ENCODE measurements around the gene PEF1. TPM values are rescaled to one million over a fixed set of nuclear protein-coding genes. Genes with fewer than 3 reads are reported as not detected.

Gene PEF1
- total and polyA plus RNA-seq, 2 donors, result 39.2 to 90.4 TPM

DNA sequence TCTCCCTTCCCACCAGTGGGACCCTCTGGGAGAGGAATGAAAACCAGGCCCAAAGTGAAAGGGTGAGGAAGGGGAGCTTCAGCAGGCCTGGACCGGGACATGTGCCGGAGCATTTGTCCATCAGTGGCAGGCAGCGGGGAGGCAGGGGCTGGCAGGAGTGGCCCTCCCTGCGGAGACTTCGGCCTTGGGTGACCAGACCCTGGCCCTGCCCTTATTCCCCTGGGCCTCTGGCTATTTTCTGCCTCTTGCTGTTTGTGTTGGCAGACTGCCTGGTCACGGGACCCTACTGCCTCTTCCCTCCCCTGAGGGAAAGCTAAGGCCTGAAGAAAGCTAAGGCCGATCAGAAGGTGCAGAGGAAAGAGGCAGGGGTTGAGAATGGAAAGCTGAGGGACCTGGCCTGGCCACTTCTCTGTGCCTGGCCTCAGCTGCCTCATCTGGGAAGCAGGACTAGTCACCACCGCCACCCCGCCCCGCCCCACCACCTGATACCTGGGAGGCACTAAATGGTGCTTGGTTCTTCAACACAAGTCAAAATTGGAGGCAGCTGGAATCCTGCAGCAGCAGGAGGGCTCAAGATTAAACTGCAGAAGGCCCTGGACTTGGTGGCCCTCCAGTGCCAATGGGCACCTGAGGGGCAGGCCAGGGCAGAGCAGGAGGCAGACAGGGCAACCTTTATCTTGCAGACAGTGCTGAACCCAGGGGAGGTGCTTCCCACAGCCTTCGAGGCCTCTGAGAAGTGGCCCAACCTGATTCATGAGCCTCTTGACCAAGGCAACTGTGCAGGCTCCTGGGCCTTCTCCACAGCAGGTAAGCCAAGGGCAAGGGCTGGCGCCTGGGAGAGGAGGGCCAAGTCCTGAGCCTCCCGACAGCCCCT, 60.4 kb downstream of the PEF1 start:
- Histone ChIP-seq H3K4me3 (ENCODE audit: low read depth, low read length) (no peak overlapping the region), H3K27ac (ENCODE audit: low read depth) (no peak overlapping the region), H3K4me1 (ENCODE audit: insufficient read depth) (no peaks in the 10 kb centered on the region), H3K36me3 (ENCODE audit: insufficient read depth) (no peaks in the 10 kb centered on the region)
- 51% methylated on average over 13 of the region's 13 CpGs for WGBS
- DNase-seq (ENCODE audit: extremely low spot score), result no peak

DNA sequence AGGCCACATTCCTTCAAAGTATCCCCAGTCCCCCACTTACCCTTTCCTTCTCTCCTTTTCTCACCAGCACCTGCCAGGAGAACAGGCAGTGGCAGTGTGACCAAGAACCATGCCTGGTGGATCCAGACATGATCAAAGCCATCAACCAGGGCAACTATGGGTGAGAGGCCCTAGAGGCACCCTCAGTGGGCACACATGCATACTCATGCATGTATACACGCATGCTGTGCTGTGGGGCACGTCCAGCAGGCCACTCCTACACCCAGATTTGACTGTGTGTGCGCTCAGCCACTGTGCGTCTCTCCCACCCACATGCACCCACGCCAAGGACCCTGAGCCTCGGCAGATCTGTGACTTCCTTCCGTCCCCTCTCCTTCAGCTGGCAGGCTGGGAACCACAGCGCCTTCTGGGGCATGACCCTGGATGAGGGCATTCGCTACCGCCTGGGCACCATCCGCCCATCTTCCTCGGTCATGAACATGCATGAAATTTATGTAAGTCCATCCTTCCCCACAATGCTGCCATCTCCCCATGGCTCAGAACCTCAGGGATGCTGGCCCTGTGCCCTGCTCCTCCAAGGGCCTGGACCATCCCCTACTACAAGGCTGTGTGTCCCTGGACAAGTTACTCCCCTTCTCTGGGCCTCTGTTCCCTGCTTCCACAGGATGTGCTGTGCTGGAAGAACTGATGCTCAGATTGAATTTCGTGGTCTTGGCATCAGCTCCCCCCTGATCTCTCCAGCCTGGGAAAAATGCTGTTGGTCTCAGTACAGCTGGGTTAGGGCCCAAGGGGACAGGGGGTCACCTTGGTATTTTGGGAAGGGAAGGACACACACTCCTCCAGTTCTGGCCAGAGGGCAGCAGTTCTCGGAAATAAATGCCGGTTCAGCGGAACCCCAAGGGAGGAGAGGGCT, 61.3 kb downstream of the PEF1 start:
- 69% methylated on average over 16 of the region's 16 CpGs for WGBS

DNA sequence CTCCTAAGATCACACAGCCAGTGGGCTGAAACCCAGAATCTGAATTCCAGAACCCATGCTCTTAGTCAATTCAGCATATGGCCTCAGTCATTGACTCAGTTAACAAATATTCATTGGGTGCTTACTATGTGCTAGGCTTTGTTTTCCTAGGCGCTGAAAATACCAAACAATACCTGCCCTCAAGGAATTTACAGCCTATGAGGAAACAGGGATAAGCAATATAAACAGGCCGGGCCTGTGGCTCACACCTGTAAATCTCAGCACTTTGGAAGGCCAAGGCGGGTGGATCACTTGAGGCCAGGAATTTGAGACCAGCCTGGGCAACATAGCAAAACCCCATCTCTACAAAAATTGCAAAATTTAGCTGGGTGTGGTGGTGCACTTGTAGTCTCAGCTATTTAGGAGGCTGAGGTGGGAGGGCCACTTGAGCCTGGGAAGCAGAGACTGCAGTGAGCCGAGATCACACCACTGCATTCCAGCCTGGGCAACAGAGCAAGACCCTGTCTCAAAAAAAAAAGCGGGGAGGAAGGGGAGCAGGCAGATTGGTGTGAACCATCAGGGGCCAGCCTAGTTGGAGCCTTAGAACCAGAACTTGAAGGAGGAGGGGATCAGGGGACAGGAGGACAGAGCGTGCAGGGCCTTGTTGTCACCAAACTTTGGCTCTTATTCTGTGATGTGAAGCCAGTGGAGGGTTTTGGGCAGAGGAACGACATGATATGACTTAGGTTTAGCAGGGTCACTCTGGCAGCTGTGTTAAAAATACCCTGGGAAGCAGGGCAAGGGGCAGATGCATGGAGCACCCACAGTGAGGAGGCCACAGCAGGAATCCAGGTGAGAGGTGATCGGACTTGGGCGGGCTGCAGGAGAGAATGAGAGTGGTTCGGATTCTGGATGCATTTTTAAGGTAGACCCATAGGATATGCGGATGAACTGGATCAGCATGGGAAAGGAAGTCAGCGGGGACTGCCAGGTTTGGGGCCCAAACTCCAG, 62.6 kb downstream of the PEF1 start:
- DNase-seq (ENCODE audit: extremely low spot score), result no peak
- Histone ChIP-seq H3K36me3 (ENCODE audit: insufficient read depth) (no peaks in the 10 kb centered on the region), H3K27ac (ENCODE audit: low read depth) (no peak overlapping the region), H3K4me1 (ENCODE audit: insufficient read depth) (no peaks in the 10 kb centered on the region), H3K4me3 (ENCODE audit: low read depth, low read length) (no peak overlapping the region)
- 78% methylated on average over 12 of the region's 12 CpGs for WGBS

More for the DNA sequence above, 61.3 kb downstream of the PEF1 start:
- no peak overlapping the region for H3K4me3 ChIP-seq (ENCODE audit: low read depth, low read length)
- no peak for DNase-seq (ENCODE audit: extremely low spot score)
- no peak overlapping the region for H3K27ac ChIP-seq (ENCODE audit: low read depth)
- no peaks in the 10 kb centered on the region for H3K36me3 ChIP-seq (ENCODE audit: insufficient read depth)
- H3K4me1 ChIP-seq (ENCODE audit: insufficient read depth), result no peaks in the 10 kb centered on the region

DNA sequence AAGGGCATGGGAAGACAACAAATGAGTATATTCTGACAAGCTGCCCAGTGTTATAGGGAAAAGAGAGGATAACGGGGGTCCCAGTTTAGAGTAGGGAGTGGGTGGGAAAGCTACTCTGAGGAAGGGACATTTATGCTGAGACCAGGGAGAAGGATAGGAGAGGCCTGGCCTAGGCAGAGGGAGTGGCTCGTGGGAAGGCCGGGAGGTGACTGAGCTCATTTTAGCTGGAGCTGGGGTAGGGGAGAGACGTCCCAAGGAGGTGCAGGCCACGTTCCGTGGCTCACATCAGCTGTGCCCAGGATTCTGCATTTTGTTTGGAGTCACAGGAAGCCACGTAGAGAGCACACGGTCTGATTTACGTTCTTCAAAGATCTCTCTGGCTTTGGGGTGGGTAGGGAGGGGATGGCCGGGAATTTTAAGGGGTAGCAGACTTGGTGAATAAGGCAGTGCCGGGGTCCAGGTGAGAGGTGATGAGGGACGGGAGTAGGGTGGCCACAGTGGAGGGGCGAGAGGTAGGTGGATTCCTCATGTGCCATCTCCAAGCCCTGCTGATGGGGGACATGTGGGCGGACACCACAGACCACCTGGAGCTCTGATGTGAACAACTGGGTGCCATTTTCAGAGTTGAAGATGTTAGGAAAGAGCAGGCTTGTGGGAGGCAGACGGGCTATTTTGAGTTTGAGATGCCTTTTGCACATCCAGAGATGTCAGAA, 63.6 kb downstream of the PEF1 start:
- Histone ChIP-seq H3K36me3 (ENCODE audit: insufficient read depth) (no peaks in the 10 kb centered on the region), H3K4me3 (ENCODE audit: low read depth, low read length) (no peak overlapping the region), H3K4me1 (ENCODE audit: insufficient read depth) (no peaks in the 10 kb centered on the region), H3K27ac (ENCODE audit: low read depth) (no peak overlapping the region)
- DNase-seq (ENCODE audit: extremely low spot score), result no peak
- 56% methylated on average over 15 of the region's 15 CpGs for WGBS

- Histone ChIP-seq H3K4me3 (ENCODE audit: low read depth, low read length) (no peak overlapping the region), H3K4me1 (ENCODE audit: insufficient read depth) (no peaks in the 10 kb centered on the region), H3K36me3 (ENCODE audit: insufficient read depth) (no peaks in the 10 kb centered on the region), H3K27ac (ENCODE audit: low read depth) (no peak overlapping the region)
- WGBS, result 27% methylated on average over 5 of the region's 5 CpGs
- no peak for DNase-seq (ENCODE audit: extremely low spot score)
These were observed 64.2 kb downstream of the PEF1 start for GRCh38 chr1:31580513-31580870.

Other genes with a start within 250 kb of the PEF1 start
- 8.9 TPM for gene SERINC2, start 231.7 kb downstream of the PEF1 start, total RNA-seq
- 43.3 TPM for gene SERINC2, start 231.7 kb downstream of the PEF1 start, polyA plus RNA-seq
- 94.1 TPM for gene TINAGL1, start 68.4 kb downstream of the PEF1 start, total RNA-seq
- 155 TPM for gene TINAGL1, start 68.4 kb downstream of the PEF1 start, polyA plus RNA-seq
- gene HCRTR1, start 27.2 kb downstream of the PEF1 start, total RNA-seq, result 0.21 TPM
- gene HCRTR1, start 27.2 kb downstream of the PEF1 start, polyA plus RNA-seq, result 0.09 TPM
- 217 TPM for gene COL16A1, start 59.1 kb upstream of the PEF1 start, total RNA-seq
- 166 TPM for gene COL16A1, start 59.1 kb upstream of the PEF1 start, polyA plus RNA-seq
- 13.4 TPM for gene ADGRB2, start 119.5 kb upstream of the PEF1 start, total RNA-seq
- 6.1 TPM for gene ADGRB2, start 119.5 kb upstream of the PEF1 start, polyA plus RNA-seq
- 0.90 TPM for gene SPOCD1, start 171.1 kb upstream of the PEF1 start, total RNA-seq
- 5.7 TPM for gene SPOCD1, start 171.1 kb upstream of the PEF1 start, polyA plus RNA-seq

All from urinary bladder (tissue), 4 donors.